Left lung (tissue), 10 donors: Measurements from ENCODE around the gene TENM3. TPM values are rescaled to one million over a fixed set of nuclear protein-coding genes. Genes with fewer than 3 reads are reported as not detected.
A peak's percentile ranks its signal among the peaks of the same experiment; 100 is the strongest.

ENCODE experiments used
- ATAC-seq: fragments of 200-7000 bp; cut with Tn5 transposase; one replicate; pipeline ENCODE4 v1.9.1; 2020; ENCODE audit warnings: moderate library complexity
- DNase-seq, 4 donors: peaks; one replicate each; pipeline ENCODE4 v3.0.0-alpha.2; 2013 to 2020
- H3K27ac ChIP-seq, 2 donors: fragments of 200-600 bp; sonication (generic) in 1 of 2; one replicate each; pipeline versions ENCODE4 v1.5.0 to v1.8.0; 2020 to 2021
- H3K27me3 ChIP-seq, 2 donors: fragments of 200-600 bp; sonication (generic) in 1 of 2; one replicate each; pipeline versions ENCODE4 v1.5.0 to v1.8.0; 2020 to 2021
- H3K36me3 ChIP-seq, 2 donors: fragments of 200-600 bp; sonication (generic) in 1 of 2; one replicate each; pipeline versions ENCODE4 v1.5.0 to v1.8.0; 2020 to 2021
- H3K4me1 ChIP-seq, 2 donors: fragments of 200-600 bp; one replicate each; pipeline ENCODE4 v1.8.0; 2021
- H3K4me3 ChIP-seq, 2 donors: fragments of 200-600 bp; sonication (generic) in 1 of 2; one replicate each; pipeline versions ENCODE4 v1.5.0 to v1.8.0; 2020 to 2021; ENCODE audit warnings: mild to moderate bottlenecking in 1 of 2
- H3K9me3 ChIP-seq, 2 donors: fragments of 200-600 bp; sonication (generic) in 1 of 2; one replicate each; pipeline versions ENCODE4 v1.5.0 to v1.8.0; 2020 to 2021
- intact Hi-C, 2 donors: fragments of 100-400 bp; cut with DNase I; formaldehyde crosslinking; loops; one replicate each; pipeline versions ENCODE4 v1.11.2 to v1.14.2; 2022
- polyA plus RNA-seq, 6 donors: library from polyadenylated mRNA; unstranded; fragments of 120-200 nt; gene quantifications; one replicate each; pipeline ENCODE4 v1.2.1, GENCODE V29; 2013; ENCODE audit not compliant: insufficient read length in 6 of 6
- total RNA-seq, 2 donors: library from RNA; stranded (reverse); fragmentation: NEBNext Ultra II Directional; extraction: Animal tissue kit (Norgen Biotek cat#: 25700); gene quantifications; one replicate each; pipeline ENCODE4 v1.2.1, GENCODE V29; 2021
- TF ChIP-seq, protein P1 (sequence below), 2 donors: fragments of 200-600 bp; sonication (generic) in 1 of 2; IDR thresholded peaks; one replicate each; pipeline versions ENCODE4 v1.5.0 to v1.8.0; 2021; ENCODE audit warnings: antibody characterized with exemption in 2 of 2
- donor health status: DM: no; HTN: yes; CAD: no.
- donor health status: DM: no; HTN: no; CAD: no.

The TENM3 gene
- total and polyA plus RNA-seq, 8 donors = 2.2 to 5.6 (median 3.1) TPM

- Histone ChIP-seq H3K9me3 (no peaks in the 10 kb centered on the region), H3K4me3 (no peak overlapping the region), H3K36me3 (no peaks in the 10 kb centered on the region), H3K27me3 (no peaks in the 10 kb centered on the region), H3K4me1 (no peaks in the 10 kb centered on the region), H3K27ac (no peak overlapping the region)
- intact Hi-C loops = no loop called here
- TF ChIP-seq, protein P1, sequence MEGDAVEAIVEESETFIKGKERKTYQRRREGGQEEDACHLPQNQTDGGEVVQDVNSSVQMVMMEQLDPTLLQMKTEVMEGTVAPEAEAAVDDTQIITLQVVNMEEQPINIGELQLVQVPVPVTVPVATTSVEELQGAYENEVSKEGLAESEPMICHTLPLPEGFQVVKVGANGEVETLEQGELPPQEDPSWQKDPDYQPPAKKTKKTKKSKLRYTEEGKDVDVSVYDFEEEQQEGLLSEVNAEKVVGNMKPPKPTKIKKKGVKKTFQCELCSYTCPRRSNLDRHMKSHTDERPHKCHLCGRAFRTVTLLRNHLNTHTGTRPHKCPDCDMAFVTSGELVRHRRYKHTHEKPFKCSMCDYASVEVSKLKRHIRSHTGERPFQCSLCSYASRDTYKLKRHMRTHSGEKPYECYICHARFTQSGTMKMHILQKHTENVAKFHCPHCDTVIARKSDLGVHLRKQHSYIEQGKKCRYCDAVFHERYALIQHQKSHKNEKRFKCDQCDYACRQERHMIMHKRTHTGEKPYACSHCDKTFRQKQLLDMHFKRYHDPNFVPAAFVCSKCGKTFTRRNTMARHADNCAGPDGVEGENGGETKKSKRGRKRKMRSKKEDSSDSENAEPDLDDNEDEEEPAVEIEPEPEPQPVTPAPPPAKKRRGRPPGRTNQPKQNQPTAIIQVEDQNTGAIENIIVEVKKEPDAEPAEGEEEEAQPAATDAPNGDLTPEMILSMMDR (IDR thresholded peaks at IDR 0.05) = no peak
- ATAC-seq = no peak
- DNase-seq = peak in 1 of 4 donors; percentile 54
Measured at GRCh38 chr4:182680234-182680653, 437.0 kb downstream of the TENM3 start.

- intact Hi-C loops = no loop called here
- no peak for DNase-seq
- Histone ChIP-seq H3K36me3 (no peaks in the 10 kb centered on the region), H3K27me3 (no peaks in the 10 kb centered on the region), H3K4me1 (no peaks in the 10 kb centered on the region), H3K27ac (no peak overlapping the region), H3K9me3 (no peaks in the 10 kb centered on the region), H3K4me3 (no peak overlapping the region)
- TF ChIP-seq, protein P1 (IDR thresholded peaks at IDR 0.05) = no peak
- no peak for ATAC-seq
Measured at GRCh38 chr4:182683661-182684060, 440.5 kb downstream of the TENM3 start.

DNA sequence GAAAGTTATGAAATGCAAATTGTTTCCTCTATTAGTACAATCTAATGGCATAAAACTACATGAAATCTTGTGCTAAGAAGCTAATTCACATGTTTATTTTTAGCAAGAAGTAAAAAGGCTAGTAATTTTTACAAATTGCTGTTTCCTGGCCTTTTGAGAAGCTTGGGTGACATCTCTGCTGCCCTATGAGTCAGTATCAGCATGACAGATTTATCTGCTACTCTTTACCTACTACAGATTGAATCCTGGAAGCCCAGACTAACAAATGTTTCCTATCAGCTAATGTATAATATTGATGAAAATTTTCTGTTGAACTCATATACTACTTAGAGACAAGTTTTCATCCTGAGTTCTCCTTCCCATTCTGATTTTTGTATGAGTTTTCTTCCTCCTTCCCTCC, 441.6 kb downstream of the TENM3 start:
- no peaks in the 10 kb centered on the region for H3K36me3 ChIP-seq
- DNase-seq (no peak), ATAC-seq (no peak)
- intact Hi-C loops = no loop called here
- no peak overlapping the region for H3K27ac ChIP-seq
- H3K4me1 ChIP-seq = no peaks in the 10 kb centered on the region
- no peaks in the 10 kb centered on the region for H3K9me3 ChIP-seq
- H3K4me3 ChIP-seq = no peak overlapping the region
- TF ChIP-seq, protein P1 (IDR thresholded peaks at IDR 0.05) = no peak
- H3K27me3 ChIP-seq = no peaks in the 10 kb centered on the region

DNA sequence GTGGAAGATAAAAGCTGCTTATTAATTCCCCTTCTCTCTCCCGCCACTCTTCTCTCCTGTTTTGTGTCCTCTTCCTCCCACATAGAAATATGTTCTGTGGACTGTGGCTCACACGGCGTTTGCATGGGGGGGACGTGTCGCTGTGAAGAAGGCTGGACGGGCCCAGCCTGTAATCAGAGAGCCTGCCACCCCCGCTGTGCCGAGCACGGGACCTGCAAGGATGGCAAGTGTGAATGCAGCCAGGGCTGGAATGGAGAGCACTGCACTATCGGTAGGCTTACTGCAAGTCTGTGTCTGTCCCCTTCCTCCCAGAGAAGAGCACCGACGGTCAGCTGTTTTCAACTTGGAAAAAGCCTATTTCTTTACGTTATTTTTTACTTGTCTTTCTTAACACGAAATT, 444.9 kb downstream of the TENM3 start:
- peak in 1 of 4 donors; percentile 67 for DNase-seq

GRCh38 chr4:182694551-182694950, 451.3 kb downstream of the TENM3 start:
- TF ChIP-seq, protein P1 (IDR thresholded peaks at IDR 0.05) = no peak
- Histone ChIP-seq H3K4me3 (no peak overlapping the region), H3K27me3 (no peaks in the 10 kb centered on the region), H3K36me3 (no peaks in the 10 kb centered on the region), H3K4me1 (no peaks in the 10 kb centered on the region), H3K9me3 (no peaks in the 10 kb centered on the region), H3K27ac (no peak overlapping the region)
- ATAC-seq (no peak), DNase-seq (no peak)
- intact Hi-C loops = no loop called here

More for the DNA sequence above, 444.9 kb downstream of the TENM3 start:
- Histone ChIP-seq H3K4me3 (no peak overlapping the region), H3K36me3 (no peaks in the 10 kb centered on the region), H3K27ac (no peak overlapping the region), H3K27me3 (no peaks in the 10 kb centered on the region), H3K4me1 (no peaks in the 10 kb centered on the region), H3K9me3 (no peaks in the 10 kb centered on the region)
- intact Hi-C loops = no loop called here
- no peak for ATAC-seq
- TF ChIP-seq, protein P1 (IDR thresholded peaks at IDR 0.05) = no peak
